Vagina (tissue), 2 donors: ENCODE data around the gene NDOR1. TPM values are rescaled to one million over a fixed set of nuclear protein-coding genes. Genes with fewer than 3 reads are reported as not detected.

Source experiments
- DNase-seq, 2 donors: peaks; one replicate each; pipeline ENCODE4 v3.0.0-alpha.2; 2017; ENCODE audit errors: extremely low spot score in 2 of 2
- H3K27ac ChIP-seq: fragments of 200-600 bp; sonication (generic); one replicate; pipeline ENCODE4 v1.5.1; 2019
- H3K27me3 ChIP-seq: fragments of 200-600 bp; sonication (generic); one replicate; pipeline ENCODE4 v1.5.1; 2019
- H3K36me3 ChIP-seq, 2 donors: fragments of 200-600 bp; sonication (generic); one replicate each; pipeline ENCODE4 v1.5.1; 2017 to 2019
- H3K4me1 ChIP-seq: fragments of 200-600 bp; sonication (generic); one replicate; pipeline ENCODE4 v1.5.1; 2019
- H3K4me3 ChIP-seq, 2 donors: fragments of 200-600 bp; sonication (generic); 1 replicate in 1 of 2; 2 replicates in 1 of 2; pipeline ENCODE4 v1.5.1; 2016 to 2019
- H3K9me3 ChIP-seq: fragments of 200-600 bp; sonication (generic); one replicate; pipeline ENCODE4 v1.5.1; 2019
- POLR2A ChIP-seq, 2 donors: fragments of 450-650 bp; IDR thresholded peaks; one replicate each; pipeline ENCODE4 v1.6.1; 2017; ENCODE audit warnings: antibody characterized with exemption in 2 of 2, mild to moderate bottlenecking in 2 of 2, moderate library complexity in 2 of 2
- POLR2AphosphoS5 ChIP-seq, 2 donors: sonication (generic); formaldehyde crosslinking; IDR thresholded peaks; one replicate each; pipeline ENCODE4 v1.9.0; 2017; ENCODE audit warnings: antibody characterized with exemption in 2 of 2, mild to moderate bottlenecking in 2 of 2, low read depth in 1 of 2; ENCODE audit not compliant: insufficient read depth in 1 of 2
- intact Hi-C: fragments of 100-400 bp; cut with DNase I; formaldehyde crosslinking; loops from one replicate; pipeline ENCODE4 v1.15.1; 2023
- total RNA-seq: library from RNA; depleted of rRNA; stranded (reverse); fragments of >200 nt; gene quantifications from one replicate; pipeline ENCODE4 v1.2.3, GENCODE V29; 2016
- TF ChIP-seq, protein P1 (sequence below), 3 experiments: fragments of 450-650 bp in 2 of 3; fragments of 200-600 bp in 1 of 3; sonication (generic) in 1 of 3; IDR thresholded peaks; one replicate each; pipeline ENCODE4 v1.5.1; 2017 to 2019; ENCODE audit warnings: antibody characterized with exemption in 3 of 3, mild to moderate bottlenecking in 2 of 3, moderate library complexity in 2 of 3

NDOR1 gene
- total RNA-seq, 1 donor from 2014 or later: 12.0 TPM

DNA sequence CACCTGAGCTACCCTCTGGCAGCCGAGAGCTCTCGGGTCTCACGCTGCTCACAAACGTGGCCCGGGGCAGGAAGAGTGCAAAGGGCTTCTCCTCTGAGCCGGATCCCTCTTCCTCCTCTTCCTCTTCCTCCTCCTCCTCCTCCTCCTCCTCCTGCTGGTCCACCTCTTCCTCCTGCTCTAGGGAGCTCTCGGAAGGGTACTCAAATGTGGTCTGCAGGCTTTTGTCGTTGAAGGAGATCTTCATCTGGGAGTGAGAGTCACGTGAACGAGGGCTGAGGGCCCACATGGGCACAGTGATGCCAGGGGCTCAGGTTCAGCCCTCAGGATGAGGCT, 13.1 kb upstream of the NDOR1 start:
- TF ChIP-seq POLR2A (IDR thresholded peaks at IDR 0.05) (no peak), POLR2AphosphoS5 (IDR thresholded peaks at IDR 0.05; ENCODE audit: insufficient read depth in 1 of 2, low read depth in 1 of 2) (no peak)
- TF ChIP-seq, protein P1, sequence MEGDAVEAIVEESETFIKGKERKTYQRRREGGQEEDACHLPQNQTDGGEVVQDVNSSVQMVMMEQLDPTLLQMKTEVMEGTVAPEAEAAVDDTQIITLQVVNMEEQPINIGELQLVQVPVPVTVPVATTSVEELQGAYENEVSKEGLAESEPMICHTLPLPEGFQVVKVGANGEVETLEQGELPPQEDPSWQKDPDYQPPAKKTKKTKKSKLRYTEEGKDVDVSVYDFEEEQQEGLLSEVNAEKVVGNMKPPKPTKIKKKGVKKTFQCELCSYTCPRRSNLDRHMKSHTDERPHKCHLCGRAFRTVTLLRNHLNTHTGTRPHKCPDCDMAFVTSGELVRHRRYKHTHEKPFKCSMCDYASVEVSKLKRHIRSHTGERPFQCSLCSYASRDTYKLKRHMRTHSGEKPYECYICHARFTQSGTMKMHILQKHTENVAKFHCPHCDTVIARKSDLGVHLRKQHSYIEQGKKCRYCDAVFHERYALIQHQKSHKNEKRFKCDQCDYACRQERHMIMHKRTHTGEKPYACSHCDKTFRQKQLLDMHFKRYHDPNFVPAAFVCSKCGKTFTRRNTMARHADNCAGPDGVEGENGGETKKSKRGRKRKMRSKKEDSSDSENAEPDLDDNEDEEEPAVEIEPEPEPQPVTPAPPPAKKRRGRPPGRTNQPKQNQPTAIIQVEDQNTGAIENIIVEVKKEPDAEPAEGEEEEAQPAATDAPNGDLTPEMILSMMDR (IDR thresholded peaks at IDR 0.05): no peak
- Histone ChIP-seq H3K4me1 (peaks cover 61% of the 10 kb centered on the region), H3K4me3 (no peak overlapping the region), H3K9me3 (no peaks in the 10 kb centered on the region), H3K27me3 (no peaks in the 10 kb centered on the region), H3K27ac (no peak overlapping the region), H3K36me3 (peaks cover 0 to 10% of the 10 kb centered on the region in 2 donors)
- no peak for DNase-seq
- intact Hi-C loops: loop anchor here (5.0 kb wide), 1 partner anchor 35 kb away; the partner anchor contains the start of genes CYSRT1 and RNF224

DNA sequence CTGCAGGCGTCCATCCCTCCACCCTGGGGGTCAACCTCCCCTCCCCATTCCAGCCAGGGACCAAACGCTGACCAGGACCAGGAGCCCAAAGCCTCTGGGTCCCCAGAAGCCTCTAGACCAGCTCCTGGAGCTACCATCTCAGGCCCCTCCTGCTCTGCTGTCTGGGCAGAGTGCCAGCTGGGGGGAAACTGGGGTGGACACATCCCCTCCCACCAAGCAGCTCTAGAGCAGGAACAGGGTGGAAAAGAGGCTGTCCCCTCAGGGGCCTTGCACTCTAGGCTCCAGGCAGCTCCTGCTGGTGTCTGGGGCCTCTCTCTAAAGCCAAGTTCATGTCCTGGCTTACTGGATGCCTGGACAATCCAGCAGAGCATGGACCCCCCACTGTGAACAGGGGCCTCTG, 12.6 kb upstream of the NDOR1 start:
- intact Hi-C loops: loop anchor here (5.0 kb wide), 1 partner anchor 34 kb away; the partner anchor contains the start of genes CYSRT1 and RNF224
- no peak overlapping the region for H3K4me3 ChIP-seq
- DNase-seq: no peak

DNA sequence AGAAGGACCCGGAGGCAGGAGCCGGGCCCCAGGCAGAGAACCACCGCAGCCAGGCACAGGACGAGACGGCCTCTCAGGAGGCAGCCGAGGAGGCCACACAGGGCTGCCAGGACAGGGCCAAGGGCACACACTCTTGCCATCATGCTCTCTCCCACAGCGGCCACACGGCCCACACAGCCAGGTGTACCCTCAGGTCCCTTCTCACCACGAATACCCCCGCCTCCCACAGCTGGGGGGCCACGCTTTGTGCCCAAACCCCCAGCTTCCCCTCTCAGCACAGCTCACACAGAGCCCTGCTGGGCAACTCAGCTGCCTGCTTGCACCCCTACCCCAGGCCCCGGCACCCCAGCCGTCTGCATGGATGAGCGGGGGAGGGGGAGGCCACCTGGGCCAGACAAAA, 11.7 kb upstream of the NDOR1 start:
- Histone ChIP-seq H3K27ac (no peak overlapping the region), H3K27me3 (no peaks in the 10 kb centered on the region), H3K4me1 (peaks cover 69% of the 10 kb centered on the region), H3K36me3 (peaks cover 0 to 10% of the 10 kb centered on the region in 2 donors), H3K4me3 (no peak overlapping the region), H3K9me3 (no peaks in the 10 kb centered on the region)
- TF ChIP-seq POLR2A (IDR thresholded peaks at IDR 0.05) (no peak), POLR2AphosphoS5 (IDR thresholded peaks at IDR 0.05; ENCODE audit: insufficient read depth in 1 of 2, low read depth in 1 of 2) (no peak)
- TF ChIP-seq, protein P1 (IDR thresholded peaks at IDR 0.05): no peak
- DNase-seq: no peak
- intact Hi-C loops: loop anchor here (5.0 kb wide), 1 partner anchor 34 kb away; the partner anchor contains the start of genes CYSRT1 and RNF224

More for the DNA sequence above, 12.6 kb upstream of the NDOR1 start:
- Histone ChIP-seq H3K4me1 (peaks cover 61% of the 10 kb centered on the region), H3K36me3 (peaks cover 0 to 10% of the 10 kb centered on the region in 2 donors), H3K27me3 (no peaks in the 10 kb centered on the region), H3K27ac (no peak overlapping the region), H3K9me3 (no peaks in the 10 kb centered on the region)
- TF ChIP-seq, protein P1 (IDR thresholded peaks at IDR 0.05): no peak
- TF ChIP-seq POLR2AphosphoS5 (IDR thresholded peaks at IDR 0.05; ENCODE audit: insufficient read depth in 1 of 2, low read depth in 1 of 2) (no peak), POLR2A (IDR thresholded peaks at IDR 0.05) (no peak)

DNA sequence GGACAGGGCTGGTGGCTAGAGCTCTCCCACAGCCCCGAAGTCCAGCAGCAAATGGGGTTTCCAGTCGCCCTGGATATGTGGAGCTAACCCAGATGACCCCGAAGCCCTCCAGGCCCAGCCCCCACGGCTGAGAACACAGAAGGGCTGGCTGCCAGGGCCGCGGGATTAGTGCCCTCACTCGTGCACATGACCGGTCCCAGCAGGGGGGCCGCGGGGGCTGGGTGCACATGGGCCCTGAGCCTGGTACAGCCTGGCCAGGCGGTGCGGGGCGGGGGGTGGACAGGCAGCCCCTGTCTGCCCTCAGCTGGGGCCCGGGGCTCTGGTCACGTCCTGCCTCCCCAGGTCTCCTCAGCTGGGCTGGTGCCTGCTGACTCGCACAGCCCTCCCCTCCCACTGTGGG, 11.1 kb upstream of the NDOR1 start:
- peaks cover 72% of the 10 kb centered on the region for H3K4me1 ChIP-seq
- H3K27me3 ChIP-seq: no peaks in the 10 kb centered on the region
- H3K36me3 ChIP-seq: peaks cover 0 to 10% of the 10 kb centered on the region in 2 donors
- no peaks in the 10 kb centered on the region for H3K9me3 ChIP-seq
- no peak overlapping the region for H3K27ac ChIP-seq
- no peak overlapping the region for H3K4me3 ChIP-seq
- TF ChIP-seq POLR2A (IDR thresholded peaks at IDR 0.05) (no peak), POLR2AphosphoS5 (IDR thresholded peaks at IDR 0.05; ENCODE audit: insufficient read depth in 1 of 2, low read depth in 1 of 2) (no peak)
- TF ChIP-seq, protein P1 (IDR thresholded peaks at IDR 0.05): no peak
- no peak for DNase-seq
- intact Hi-C loops: loop anchor here (5.0 kb wide), 1 partner anchor 33 kb away; the partner anchor contains the start of genes CYSRT1 and RNF224

DNA sequence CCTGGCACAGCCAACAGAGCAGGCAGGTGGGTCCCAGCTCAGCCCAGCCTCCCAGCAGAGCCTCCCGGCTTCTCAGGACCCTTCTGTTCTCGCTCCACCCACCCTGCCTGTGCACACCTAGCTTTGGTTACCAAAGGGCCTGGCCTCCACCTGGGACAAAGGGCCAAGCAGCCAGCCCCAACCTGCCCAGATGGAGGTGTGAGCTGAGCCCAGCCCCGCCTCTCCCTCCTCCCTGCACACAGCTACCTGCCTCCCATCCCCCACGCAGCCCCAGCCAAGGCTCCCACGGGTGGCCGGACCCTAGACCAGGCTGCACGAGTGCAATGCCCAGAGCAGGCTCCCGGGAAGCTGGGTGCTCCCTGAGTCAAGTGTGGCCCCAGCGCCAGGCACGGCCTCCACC, 10.6 kb upstream of the NDOR1 start:
- no peaks in the 10 kb centered on the region for H3K9me3 ChIP-seq
- intact Hi-C loops: loop anchor here (5.0 kb wide), 1 partner anchor 32 kb away; the partner anchor contains the start of genes CYSRT1 and RNF224
- H3K36me3 ChIP-seq: peaks cover 0 to 10% of the 10 kb centered on the region in 2 donors
- no peaks in the 10 kb centered on the region for H3K27me3 ChIP-seq
- H3K4me3 ChIP-seq: no peak overlapping the region
- no peak for DNase-seq
- H3K27ac ChIP-seq: no peak overlapping the region
- TF ChIP-seq, protein P1 (IDR thresholded peaks at IDR 0.05): no peak
- TF ChIP-seq POLR2A (IDR thresholded peaks at IDR 0.05) (no peak), POLR2AphosphoS5 (IDR thresholded peaks at IDR 0.05; ENCODE audit: insufficient read depth in 1 of 2, low read depth in 1 of 2) (no peak)
- peaks cover 71% of the 10 kb centered on the region for H3K4me1 ChIP-seq
